VCaP (cell line): Measurements from ENCODE around the gene CAMSAP1.

Source experiments
- H3K27ac ChIP-seq: fragments of 450-650 bp; 2 replicates; pipeline ENCODE4 v1.5.1; 2017
- CTCF ChIP-seq: fragments of 450-650 bp; conservative IDR thresholded peaks from 2 replicates; pipeline ENCODE4 v1.5.1; 2017; ENCODE audit warnings: mild to moderate bottlenecking, moderate library complexity

CAMSAP1 gene

GRCh38 chr9:135926402-135927194 lies 19.3 kb upstream of the CAMSAP1 start:
- no peak overlapping the region for H3K27ac ChIP-seq
- TF ChIP-seq CTCF = no peak

- no peak overlapping the region for H3K27ac ChIP-seq
- TF ChIP-seq CTCF = no peak
Observed at GRCh38 chr9:135925496-135926133, 18.3 kb upstream of the CAMSAP1 start.

- TF ChIP-seq CTCF = no peak
- no peak overlapping the region for H3K27ac ChIP-seq
Observed at GRCh38 chr9:135924628-135925338, 17.4 kb upstream of the CAMSAP1 start.

GRCh38 chr9:135923508-135923907 lies 16.2 kb upstream of the CAMSAP1 start:
- H3K27ac ChIP-seq = no peak overlapping the region
- no peak for TF ChIP-seq CTCF

- TF ChIP-seq CTCF = no peak
- H3K27ac ChIP-seq = no peak overlapping the region
Observed at GRCh38 chr9:135921749-135922310, 14.5 kb upstream of the CAMSAP1 start.

- H3K27ac ChIP-seq = no peak overlapping the region
- TF ChIP-seq CTCF = no peak
Observed at GRCh38 chr9:135920973-135921585, 13.7 kb upstream of the CAMSAP1 start.
